GM12878 (cell line): Measurements from ENCODE around the gene KDF1. TPM values are rescaled to one million over a fixed set of nuclear protein-coding genes. Genes with fewer than 3 reads are reported as not detected.

ENCODE experiments used
- ATAC-seq: fragments of 200-7000 bp; cut with Tn5 transposase; 3 replicates; pipeline ENCODE4 v1.9.1; 2020; ENCODE audit warnings: mild to moderate bottlenecking, moderate library complexity
- BruUV-seq: library from RNA; stranded (reverse); fragments of 400-500 nt; replicated peaks from 2 replicates; lab custom pipeline; 2021; lab: Mats Ljungman, UMichigan
- CTCF ChIA-PET: fragments of 300-600 bp; sonication (Branson Sonifier 250); formaldehyde crosslinking; extraction: SDS; loops from one replicate; lab custom pipeline; 2021; ENCODE audit warnings: inconsistent platforms; lab: Yijun Ruan, JAX
- POLR2A ChIA-PET: fragments of 350-600 bp; formaldehyde crosslinking; extraction: SDS; loops from one replicate; lab custom pipeline; 2021; ENCODE audit warnings: inconsistent platforms; lab: Charles Lee
- RAD21 ChIA-PET: fragments of 300-600 bp; sonication (Branson Sonifier 250); formaldehyde crosslinking; loops from one replicate; lab custom pipeline; 2023; ENCODE audit warnings: antibody characterized with exemption; ENCODE audit not compliant: unreplicated experiment; lab: Charles Lee
- SMC1A ChIA-PET: fragments of 300-600 bp; sonication (Branson Sonifier 250); formaldehyde crosslinking; loops from one replicate; lab custom pipeline; 2023; ENCODE audit not compliant: unreplicated experiment, uncharacterized antibody; lab: Charles Lee
- DNase-seq: peaks from one replicate; pipeline ENCODE4 v3.0.0-alpha.2; 2011; ENCODE audit warnings: low read depth, low spot score
- FAIRE-seq: peaks from 3 replicates; lab custom pipeline; 2011; peaks lifted over from hg19 to GRCh38; lab: Jason Lieb, UNC
- H2AFZ ChIP-seq: 2 replicates; pipeline ENCODE4 v1.6.0; 2011; ENCODE audit warnings: low read depth, low read length, control low read depth; ENCODE audit not compliant: control insufficient read depth
- H3K27ac ChIP-seq: 2 replicates; pipeline ENCODE4 v1.5.1; 2011; ENCODE audit warnings: control low read depth; ENCODE audit not compliant: control insufficient read depth, insufficient read depth
- H3K27me3 ChIP-seq, 2 experiments: replicated peaks in 1 of 2; 2 replicates each; pipeline versions ENCODE4 v1.6.0 to v1.6.1; 2011; ENCODE audit warnings: low read length in 1 of 2; ENCODE audit not compliant: control insufficient read depth in 2 of 2, insufficient read depth in 2 of 2
- H3K36me3 ChIP-seq, 2 experiments: 2 replicates each; pipeline ENCODE4 v1.5.1; 2011; ENCODE audit warnings: low read length in 1 of 2; ENCODE audit not compliant: control insufficient read depth in 2 of 2, insufficient read depth in 2 of 2
- H3K4me1 ChIP-seq: 2 replicates; pipeline ENCODE4 v1.6.1; 2011; ENCODE audit warnings: mild to moderate bottlenecking, low read length, moderate library complexity, mixed read lengths; ENCODE audit not compliant: control insufficient read depth, insufficient read depth
- H3K4me2 ChIP-seq: 2 replicates; pipeline ENCODE4 v1.6.0; 2011; ENCODE audit warnings: control low read depth; ENCODE audit not compliant: control insufficient read depth, insufficient read depth
- H3K4me3 ChIP-seq: fragments of 200-600 bp; sonication (generic); 2 replicates; pipeline ENCODE4 v1.5.1; 2016
- H3K79me2 ChIP-seq: 2 replicates; pipeline ENCODE4 v1.6.0; 2011; ENCODE audit warnings: low read length; ENCODE audit not compliant: control insufficient read depth, insufficient read depth
- H3K9ac ChIP-seq: 2 replicates; pipeline ENCODE4 v1.8.0; 2011; ENCODE audit warnings: low read length, control low read depth, mixed read lengths; ENCODE audit not compliant: control insufficient read depth, insufficient read depth
- H3K9me3 ChIP-seq: replicated peaks from 3 replicates; pipeline ENCODE4 v1.5.1; 2011; ENCODE audit warnings: mild to moderate bottlenecking, low read length; ENCODE audit not compliant: control insufficient read depth, insufficient read depth
- H4K20me1 ChIP-seq: 2 replicates; pipeline ENCODE4 v1.6.0; 2011; ENCODE audit not compliant: control insufficient read depth, insufficient read depth
- ATF7 ChIP-seq: fragments of 450-650 bp; IDR thresholded peaks from 2 replicates; pipeline ENCODE4 v1.6.1; 2016; ENCODE audit warnings: low read depth, mild to moderate bottlenecking
- CREM ChIP-seq: IDR thresholded peaks from 2 replicates; pipeline ENCODE4 v1.6.1; 2014; ENCODE audit warnings: antibody characterized with exemption, low read depth
- ELK1 ChIP-seq: IDR thresholded peaks from 2 replicates; pipeline ENCODE4 v1.6.1; 2012; ENCODE audit warnings: low read depth, low read length, improper control_type of control experiment
- IRF3 ChIP-seq: fragments of 450-650 bp; IDR thresholded peaks from 2 replicates; pipeline ENCODE4 v1.6.1; 2014; ENCODE audit warnings: mild to moderate bottlenecking
- MEF2A ChIP-seq: IDR thresholded peaks from 2 replicates; pipeline ENCODE4 v1.6.1; 2011; ENCODE audit warnings: low read depth, mild to moderate bottlenecking, low read length, moderate library complexity; ENCODE audit not compliant: insufficient read depth
- MTA2 ChIP-seq: fragments of 450-650 bp; IDR thresholded peaks from 2 replicates; pipeline ENCODE4 v1.6.1; 2016; ENCODE audit warnings: low read depth, mild to moderate bottlenecking, moderate library complexity
- NFYB ChIP-seq: IDR thresholded peaks from 2 replicates; pipeline ENCODE4 v1.6.1; 2011; ENCODE audit warnings: low read depth, mild to moderate bottlenecking, low read length, improper control_type of control experiment, moderate library complexity; ENCODE audit not compliant: insufficient read depth
- NR2C1 ChIP-seq: fragments of 450-650 bp; IDR thresholded peaks from 2 replicates; pipeline ENCODE4 v1.6.1; 2017; ENCODE audit warnings: antibody characterized with exemption, mild to moderate bottlenecking, moderate library complexity
- NR2C2 ChIP-seq: IDR thresholded peaks from 2 replicates; pipeline ENCODE4 v1.6.1; 2011; ENCODE audit warnings: borderline replicate concordance, low read depth; ENCODE audit not compliant: control insufficient read depth, insufficient read length
- SKIL ChIP-seq: fragments of 450-650 bp; IDR thresholded peaks from 2 replicates; pipeline ENCODE4 v1.6.1; 2017; ENCODE audit warnings: mild to moderate bottlenecking, low read depth, inconsistent platforms; ENCODE audit not compliant: poor library complexity, severe bottlenecking
- SMARCA5 ChIP-seq: fragments of 450-650 bp; IDR thresholded peaks from 2 replicates; pipeline ENCODE4 v1.6.1; 2017; ENCODE audit warnings: mild to moderate bottlenecking
- WGBS: methylation state at CpG from one replicate; pipeline ENCODE4 v1.1.6; 2016; ENCODE audit warnings: low lambda C conversion rate; ENCODE audit not compliant: insufficient replicate concordance, insufficient coverage; ENCODE audit errors: missing lambda C conversion rate; 5-methylcytosine and 5-hydroxymethylcytosine counted together
- in situ Hi-C: fragments of 300-500 bp; cut with MboI; formaldehyde crosslinking; loops from 9 replicates; pipeline ENCODE4 v1.14.3; 2018; ENCODE audit warnings: mixed read lengths
- intact Hi-C: fragments of 100-400 bp; cut with micrococcal nuclease; formaldehyde crosslinking; loops from one replicate; pipeline ENCODE4 v1.14.2; 2022; ENCODE audit not compliant: unreplicated experiment
- polyA plus RNA-seq, 11 experiments: library from polyadenylated mRNA; depleted of rRNA in 4 of 11; unstranded in 6 of 11; stranded (reverse) in 5 of 11; fragments of >200 nt; fragmentation: Nextera tagmentation in 4 of 11; fragmentation: Illumina TruSeq in 1 of 11; extraction: Ambion mirVana in 4 of 11; extraction: Trizol in 1 of 11; gene quantifications; 1 replicate in 1 of 11; 2 replicates in 10 of 11; pipeline versions ENCODE4 v1.2.1 to v1.2.3, GENCODE V29; 2011 to 2016; ENCODE audit warnings: inconsistent platforms in 2 of 11, missing spikeins in 2 of 11, low read depth in 1 of 11
- total RNA-seq, 4 experiments: library from RNA; depleted of rRNA in 3 of 4; stranded (reverse); fragments of >200 nt in 3 of 4; fragmentation: Illumina TruSeq in 1 of 4; extraction: Trizol in 1 of 4; gene quantifications; 2 replicates each; pipeline versions ENCODE4 v1.2.1 to v1.2.3, GENCODE V29; 2013 to 2021
- TF ChIP-seq, protein P1 (sequence below): IDR thresholded peaks from 2 replicates; pipeline ENCODE4 v1.6.1; 2011; ENCODE audit warnings: low read depth, mild to moderate bottlenecking, low read length, moderate library complexity, borderline replicate concordance; ENCODE audit errors: extremely low read depth

Gene KDF1
- total and polyA plus RNA-seq, 10 of the 15 experiments (the other 5 are each of a cell fraction or from before 2014, with no cell fraction given): 0.03 to 0.13 (median 0.04) TPM; not detected in 7

GRCh38 chr1:26978901-26979300, 18.6 kb upstream of the KDF1 start (continued):
- TF ChIP-seq ELK1: no peak
- TF ChIP-seq MTA2: no peak
- no peak for TF ChIP-seq SMARCA5
- TF ChIP-seq MEF2A: no peak
- TF ChIP-seq NFYB: no peak
- TF ChIP-seq NR2C1: no peak
- TF ChIP-seq, protein P1, sequence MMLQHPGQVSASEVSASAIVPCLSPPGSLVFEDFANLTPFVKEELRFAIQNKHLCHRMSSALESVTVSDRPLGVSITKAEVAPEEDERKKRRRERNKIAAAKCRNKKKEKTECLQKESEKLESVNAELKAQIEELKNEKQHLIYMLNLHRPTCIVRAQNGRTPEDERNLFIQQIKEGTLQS: no peak

DNA sequence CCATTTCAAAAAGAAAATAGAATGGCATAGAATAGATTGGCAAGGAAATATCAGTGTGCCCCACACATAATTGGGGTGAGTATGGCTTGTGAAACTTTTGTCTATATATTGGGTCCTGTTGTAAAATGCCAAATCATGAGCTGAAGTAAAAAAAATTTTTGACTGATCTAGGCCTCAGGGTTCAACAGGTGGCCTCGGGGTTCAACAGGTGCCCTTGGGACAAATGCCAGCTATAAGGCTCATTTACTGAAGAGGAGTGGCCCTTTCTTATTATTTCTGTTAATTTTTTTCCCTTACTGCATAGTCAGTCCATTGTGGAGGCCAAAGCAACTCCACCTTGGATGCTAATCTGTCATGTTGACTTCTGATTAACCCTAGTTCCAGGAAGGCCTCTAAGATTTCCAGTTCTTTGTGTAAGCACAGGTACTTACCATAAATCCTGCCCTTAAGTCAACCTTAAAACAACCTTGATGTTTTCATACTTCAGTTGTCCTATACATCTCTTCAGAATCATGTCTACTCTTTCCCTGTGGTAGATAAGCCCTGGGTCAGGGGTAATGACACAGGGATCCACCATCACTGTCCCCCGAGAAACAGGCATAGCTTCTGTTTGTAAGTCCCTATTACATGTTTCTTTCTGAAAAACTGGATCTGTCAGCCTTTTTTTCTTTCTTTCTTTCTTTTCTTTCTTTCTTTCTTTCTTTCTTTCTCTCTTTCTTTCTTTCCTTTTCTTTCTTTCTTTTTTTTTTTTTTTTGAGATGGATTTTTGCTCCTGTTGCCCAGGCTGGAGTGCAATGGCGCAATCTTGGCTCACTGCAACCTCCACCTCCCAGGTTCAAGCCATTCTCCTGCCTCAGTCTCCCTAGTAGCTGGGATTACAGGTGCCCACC, 16.6 kb upstream of the KDF1 start:
- no TSS peak for BruUV-seq
- CTCF ChIA-PET: no interaction called here
- no peak for TF ChIP-seq SKIL
- no peak for TF ChIP-seq IRF3
- no peak for TF ChIP-seq NR2C2
- TF ChIP-seq CREM: no peak
- no peak for TF ChIP-seq ATF7
- Histone ChIP-seq H3K27ac (no peak overlapping the region), H3K4me2 (no peak overlapping the region), H3K9ac (no peak overlapping the region), H3K36me3 (no peaks in the 10 kb centered on the region), H3K79me2 (no peaks in the 10 kb centered on the region), H3K4me3 (no peak overlapping the region), H3K4me1 (no peaks in the 10 kb centered on the region), H3K27me3 (no peaks in the 10 kb centered on the region; a peak in 1 of 4 replicates), H3K9me3 (no peaks in the 10 kb centered on the region), H4K20me1 (no peaks in the 10 kb centered on the region), H2AFZ (no peak overlapping the region)
- ATAC-seq (no peak), DNase-seq (no peak), FAIRE-seq (no peak)
- RAD21 ChIA-PET: interaction anchor here (0.7 kb wide), 1 partner anchor 72 kb away, joined by 5 read pairs; no protein-coding TSS in a partner anchor
- 30% methylated on average over 3 of the region's 3 CpGs for WGBS
- in situ Hi-C loops (no loop called here), intact Hi-C loops (no loop called here)
- POLR2A ChIA-PET: no interaction called here
- SMC1A ChIA-PET: no interaction called here
